Stimulated activated naive B cell treated with anti-CD40 and anti-IgM and Interleukin-4, amounts not matched to agents 10 μg/mL and 1 μg/mL and 100 μg/mL, for 72 hours (primary cell): ENCODE results near the gene STYXL1.
A peak's percentile ranks its signal among the peaks of the same experiment; 100 is the strongest.
"Not testable (repeated sequence)": the region's sequence is repeated elsewhere in the genome, so short reads cannot be mapped to it uniquely, and the experiment has no call there.

Experiments
- ATAC-seq, 2 donors: fragments of 150-1000 bp; cut with Tn5 transposase; replicated peaks; 2 replicates each; pipeline ENCODE4 v1.10.0; 2021; ENCODE audit warnings: moderate library complexity in 1 of 2
- DNase-seq: peaks from one replicate; pipeline ENCODE4 v3.0.0; 2021
- H3K27ac Mint-ChIP-seq: one replicate; pipeline ENCODE4 v1.8.0; 2022; ENCODE audit warnings: mild to moderate bottlenecking, mixed read lengths
- H3K27me3 Mint-ChIP-seq, 2 donors: one replicate each; pipeline ENCODE4 v1.8.0; 2022; ENCODE audit warnings: mixed read lengths in 2 of 2
- H3K36me3 Mint-ChIP-seq, 2 donors: one replicate each; pipeline ENCODE4 v1.8.0; 2022; ENCODE audit warnings: mixed read lengths in 2 of 2, mild to moderate bottlenecking in 1 of 2
- H3K4me1 Mint-ChIP-seq, 2 donors: one replicate each; pipeline ENCODE4 v1.8.0; 2022; ENCODE audit warnings: mixed read lengths in 2 of 2, mild to moderate bottlenecking in 1 of 2
- H3K4me3 Mint-ChIP-seq, 2 donors: one replicate each; pipeline ENCODE4 v1.8.0; 2022; ENCODE audit warnings: mild to moderate bottlenecking in 2 of 2, mixed read lengths in 2 of 2, moderate library complexity in 1 of 2
- H3K9me3 Mint-ChIP-seq, 2 donors: one replicate each; pipeline ENCODE4 v1.8.0; 2022; ENCODE audit warnings: mixed read lengths in 2 of 2, mild to moderate bottlenecking in 1 of 2

The STYXL1 gene, protein sequence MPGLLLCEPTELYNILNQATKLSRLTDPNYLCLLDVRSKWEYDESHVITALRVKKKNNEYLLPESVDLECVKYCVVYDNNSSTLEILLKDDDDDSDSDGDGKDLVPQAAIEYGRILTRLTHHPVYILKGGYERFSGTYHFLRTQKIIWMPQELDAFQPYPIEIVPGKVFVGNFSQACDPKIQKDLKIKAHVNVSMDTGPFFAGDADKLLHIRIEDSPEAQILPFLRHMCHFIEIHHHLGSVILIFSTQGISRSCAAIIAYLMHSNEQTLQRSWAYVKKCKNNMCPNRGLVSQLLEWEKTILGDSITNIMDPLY

DNA sequence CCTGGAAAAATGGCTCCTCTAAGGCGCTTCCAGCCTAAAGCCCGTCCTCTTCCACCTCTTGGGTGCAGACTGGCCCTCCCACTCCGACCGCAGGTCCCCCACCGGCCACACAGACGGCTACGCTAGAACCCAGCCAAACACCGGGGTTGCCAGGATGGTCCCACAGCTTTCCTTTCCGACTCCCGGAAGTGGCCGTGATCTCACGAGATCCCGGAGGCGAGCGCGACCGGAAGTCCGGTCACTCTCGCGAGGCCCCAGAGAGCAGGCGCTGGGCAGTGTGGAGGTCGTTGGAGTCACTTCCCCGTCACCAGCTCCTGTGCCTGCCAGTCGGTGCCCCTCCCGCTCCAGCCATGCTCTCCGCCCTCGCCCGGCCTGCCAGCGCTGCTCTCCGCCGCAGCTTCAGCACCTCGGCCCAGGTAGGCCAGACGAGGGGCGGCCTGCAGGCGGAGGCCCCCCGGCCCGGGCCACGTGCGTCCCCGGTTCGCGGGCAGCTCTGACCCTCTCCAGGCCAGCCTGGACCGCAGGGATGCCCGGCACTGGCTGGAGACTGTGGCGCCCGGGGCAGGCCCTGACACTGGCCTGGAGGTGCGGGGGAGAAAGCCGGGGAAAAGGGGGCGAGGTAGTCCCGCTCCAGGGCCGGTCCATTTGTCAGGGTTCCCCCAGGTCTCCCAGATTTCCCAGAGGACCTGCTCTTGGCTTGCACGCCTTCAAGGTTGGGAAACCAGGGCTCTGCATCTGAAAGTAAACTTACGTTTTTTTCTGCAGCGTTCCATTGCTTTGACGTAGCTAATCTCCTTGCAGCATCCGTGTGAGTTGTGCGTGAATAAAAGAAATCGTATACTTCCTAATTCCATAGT is at the start of gene STYXL1, which contains the start of gene MDH2:
Gene STYXL1, minus strand, starts transcription at position 190 of the 857 bp plus-strand sequence. CDS start 17,477 bp downstream, outside the sequence.
Gene MDH2, plus strand, starts transcription at position 296 of the 857 bp plus-strand sequence. Its CDS starts 55 bp downstream, at position 351.
- Mint-ChIP-seq H3K4me1 (peaks cover 20 to 33% of the 10 kb centered on the region in 2 donors), H3K27me3 (no peaks in the 10 kb centered on the region), H3K4me3 (peak within 1 kb of the TSS; percentile 92 to 94), H3K36me3 (peaks cover 28 to 41% of the 10 kb centered on the region in 2 donors), H3K27ac (peak within 1 kb of the TSS; percentile 95), H3K9me3 (no peaks in the 10 kb centered on the region)
- DNase-seq (peak; percentile 95), ATAC-seq (peak; percentile 96 to 97)

- Mint-ChIP-seq H3K27me3 (peaks cover 11 to 20% of the 10 kb centered on the region in 2 donors), H3K4me3 (no peak overlapping the region), H3K9me3 (peaks cover 0 to 1% of the 10 kb centered on the region in 2 donors), H3K4me1 (no peaks in the 10 kb centered on the region), H3K27ac (no peak overlapping the region), H3K36me3 (no peaks in the 10 kb centered on the region)
- ATAC-seq (no peak), DNase-seq (no peak)
These were observed 48.1 kb upstream of the STYXL1 start for GRCh38 chr7:76095908-76096307.

DNA sequence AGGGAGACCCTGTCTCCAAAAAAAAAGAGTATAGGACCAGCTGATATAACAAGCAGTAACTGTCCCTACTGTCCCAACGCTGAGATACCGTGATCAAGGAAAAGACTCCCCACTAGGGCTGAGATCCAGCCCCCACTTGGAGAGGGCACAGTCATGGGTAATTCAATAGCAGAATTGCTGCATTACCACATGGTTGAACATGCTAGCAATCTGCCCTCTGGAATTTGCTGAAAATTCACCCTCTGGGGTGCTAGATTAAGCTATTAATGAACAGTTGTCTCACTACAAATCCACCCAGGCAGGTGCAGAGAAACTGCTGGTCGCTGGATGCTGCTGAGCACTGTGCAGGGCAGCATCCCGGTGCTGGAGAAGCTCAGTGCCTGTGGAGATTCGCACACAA is 46.5 kb upstream of the STYXL1 start:
- not testable (repeated sequence) for H3K4me1 Mint-ChIP-seq, H3K4me3 Mint-ChIP-seq, H3K9me3 Mint-ChIP-seq, ATAC-seq, H3K27ac Mint-ChIP-seq, H3K36me3 Mint-ChIP-seq, DNase-seq
- H3K27me3 Mint-ChIP-seq, result peaks cover 17 to 20% of the 10 kb centered on the region in 2 donors

- H3K27me3 Mint-ChIP-seq, result peaks cover 17 to 20% of the 10 kb centered on the region in 2 donors
- not testable (repeated sequence) for ATAC-seq
These were observed 45.7 kb upstream of the STYXL1 start for GRCh38 chr7:76093531-76093930.

GRCh38 chr7:76091506-76091905 is 43.7 kb upstream of the STYXL1 start:
- H3K4me3 Mint-ChIP-seq, result no peak overlapping the region
- H3K4me1 Mint-ChIP-seq, result no peaks in the 10 kb centered on the region
- DNase-seq (no peak), ATAC-seq (no peak)
- peaks cover 0 to 1% of the 10 kb centered on the region in 2 donors for H3K9me3 Mint-ChIP-seq
- no peaks in the 10 kb centered on the region for H3K36me3 Mint-ChIP-seq
- H3K27ac Mint-ChIP-seq, result no peak overlapping the region
- peaks cover 17 to 20% of the 10 kb centered on the region in 2 donors for H3K27me3 Mint-ChIP-seq

More at GRCh38 chr7:76093531-76093930, 45.7 kb upstream of the STYXL1 start:
- not testable (repeated sequence) for H3K4me1 Mint-ChIP-seq, H3K9me3 Mint-ChIP-seq, DNase-seq, H3K27ac Mint-ChIP-seq, H3K4me3 Mint-ChIP-seq, H3K36me3 Mint-ChIP-seq

GRCh38 chr7:76089865-76090475 is 42.2 kb upstream of the STYXL1 start:
- no peak overlapping the region for H3K4me3 Mint-ChIP-seq
- DNase-seq (no peak), ATAC-seq (no peak)
- H3K36me3 Mint-ChIP-seq, result no peaks in the 10 kb centered on the region
- no peaks in the 10 kb centered on the region for H3K4me1 Mint-ChIP-seq
- no peak overlapping the region for H3K27ac Mint-ChIP-seq
- H3K27me3 Mint-ChIP-seq, result peaks cover 16 to 17% of the 10 kb centered on the region in 2 donors
- H3K9me3 Mint-ChIP-seq, result no peaks in the 10 kb centered on the region

DNA sequence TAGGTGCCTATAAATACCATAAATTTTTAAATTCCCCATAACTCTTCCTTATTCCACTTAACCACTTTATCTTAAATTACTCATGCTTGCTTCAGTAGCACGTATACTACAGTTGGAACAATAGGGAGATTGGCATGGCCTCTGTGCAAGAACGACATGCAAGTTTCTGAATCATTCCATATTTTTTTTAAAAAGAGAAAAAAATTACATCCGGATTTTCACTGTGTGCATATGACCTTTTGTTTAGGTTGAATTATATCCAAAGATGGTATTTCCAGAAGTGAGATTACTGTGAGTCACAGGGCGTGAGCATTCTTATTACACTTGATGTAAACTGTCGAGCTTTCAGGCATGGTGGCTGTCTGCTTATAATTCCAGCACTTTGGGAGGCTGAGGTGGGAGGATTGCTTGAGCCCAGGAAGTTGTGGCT is 39.6 kb upstream of the STYXL1 start:
- not testable (repeated sequence) for H3K4me1 Mint-ChIP-seq, H3K4me3 Mint-ChIP-seq, DNase-seq, ATAC-seq, H3K9me3 Mint-ChIP-seq, H3K36me3 Mint-ChIP-seq, H3K27ac Mint-ChIP-seq
- H3K27me3 Mint-ChIP-seq, result peaks cover 12 to 17% of the 10 kb centered on the region in 2 donors

GRCh38 chr7:76086070-76086469 is 38.3 kb upstream of the STYXL1 start:
- Mint-ChIP-seq H3K36me3 (no peaks in the 10 kb centered on the region), H3K9me3 (no peaks in the 10 kb centered on the region), H3K4me3 (no peak overlapping the region), H3K4me1 (no peaks in the 10 kb centered on the region), H3K27ac (no peak overlapping the region), H3K27me3 (peaks cover 6 to 13% of the 10 kb centered on the region in 2 donors)
- no peak for DNase-seq
- no peak for ATAC-seq

DNA sequence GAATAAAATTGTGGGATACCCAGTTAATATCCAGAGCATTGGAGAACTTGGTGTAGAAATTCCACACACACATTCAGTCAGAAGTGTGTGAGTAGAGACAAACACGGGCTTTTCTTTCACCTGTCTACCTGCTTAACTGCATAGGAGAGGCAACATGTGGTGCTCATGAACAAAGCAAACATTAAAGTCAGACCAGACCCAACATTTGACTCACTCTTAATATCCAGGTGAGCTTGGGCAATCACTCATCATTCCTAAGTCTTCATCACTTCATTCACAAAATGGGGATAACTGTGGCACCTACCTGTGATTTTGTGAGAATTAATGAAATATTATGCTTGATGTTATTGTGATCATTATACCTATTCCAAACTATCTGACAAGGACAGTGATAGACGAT is 36.3 kb upstream of the STYXL1 start:
- peaks cover 0 to 15% of the 10 kb centered on the region in 2 donors for H3K27me3 Mint-ChIP-seq
- H3K36me3 Mint-ChIP-seq, DNase-seq, H3K9me3 Mint-ChIP-seq, H3K27ac Mint-ChIP-seq, ATAC-seq, H3K4me1 Mint-ChIP-seq, H3K4me3 Mint-ChIP-seq: not testable (repeated sequence)

DNA sequence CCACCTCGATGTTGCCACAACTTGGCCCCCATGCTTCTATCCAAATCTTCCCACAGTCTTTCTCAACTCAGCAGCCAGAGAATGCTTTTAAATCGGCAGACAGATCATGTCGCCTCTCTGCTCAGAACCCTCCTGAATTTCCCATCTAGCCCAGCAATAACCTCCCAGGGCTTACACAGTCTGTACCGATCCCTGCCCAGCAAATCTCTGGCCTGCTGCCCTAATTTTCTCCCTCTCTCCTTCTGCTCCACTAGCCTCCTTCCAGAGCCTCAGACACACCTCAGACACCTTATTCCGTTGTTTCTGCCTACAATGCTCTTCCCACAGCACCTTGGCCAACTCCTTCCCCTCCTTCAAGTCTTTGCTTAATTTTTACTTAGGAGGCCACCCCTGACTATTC is 32.4 kb upstream of the STYXL1 start:
- no peaks in the 10 kb centered on the region for H3K4me1 Mint-ChIP-seq
- H3K27ac Mint-ChIP-seq, result no peak overlapping the region
- no peak for DNase-seq
- no peak overlapping the region for H3K4me3 Mint-ChIP-seq
- H3K36me3 Mint-ChIP-seq, result no peaks in the 10 kb centered on the region
- H3K9me3 Mint-ChIP-seq, result peaks cover 4% of the 10 kb centered on the region in 2 donors
- H3K27me3 Mint-ChIP-seq, result peaks cover 0 to 11% of the 10 kb centered on the region in 2 donors
- no peak for ATAC-seq

- no peaks in the 10 kb centered on the region for H3K4me1 Mint-ChIP-seq
- ATAC-seq, result no peak
- peaks cover 0 to 4% of the 10 kb centered on the region in 2 donors for H3K36me3 Mint-ChIP-seq
- H3K27me3 Mint-ChIP-seq, result peaks cover 0 to 6% of the 10 kb centered on the region in 2 donors
- H3K27ac Mint-ChIP-seq, result no peak overlapping the region
- no peak for DNase-seq
- H3K4me3 Mint-ChIP-seq, result no peak overlapping the region
- H3K9me3 Mint-ChIP-seq, result peaks cover 6 to 10% of the 10 kb centered on the region in 2 donors
These were observed 29.6 kb upstream of the STYXL1 start for GRCh38 chr7:76077435-76077834.

- peaks cover 6 to 10% of the 10 kb centered on the region in 2 donors for H3K9me3 Mint-ChIP-seq
- ATAC-seq (no peak), DNase-seq (no peak)
- H3K4me1 Mint-ChIP-seq, result no peaks in the 10 kb centered on the region
- peaks cover 0 to 4% of the 10 kb centered on the region in 2 donors for H3K36me3 Mint-ChIP-seq
- H3K27ac Mint-ChIP-seq, result no peak overlapping the region
- H3K4me3 Mint-ChIP-seq, result no peak overlapping the region
- peaks cover 0 to 6% of the 10 kb centered on the region in 2 donors for H3K27me3 Mint-ChIP-seq
These were observed 29.2 kb upstream of the STYXL1 start for GRCh38 chr7:76076995-76077394.

GRCh38 chr7:76074972-76075370 is 27.2 kb upstream of the STYXL1 start:
- DNase-seq, result no peak
- Mint-ChIP-seq H3K27me3 (peaks cover 0 to 2% of the 10 kb centered on the region in 2 donors), H3K4me3 (no peak overlapping the region), H3K9me3 (peaks cover 6 to 10% of the 10 kb centered on the region in 2 donors), H3K36me3 (peaks cover 0 to 4% of the 10 kb centered on the region in 2 donors), H3K4me1 (peaks cover 0 to 5% of the 10 kb centered on the region in 2 donors), H3K27ac (no peak overlapping the region)
- no peak for ATAC-seq
